ENCODE results near the gene DSCAM. TPM values are rescaled to one million over a fixed set of nuclear protein-coding genes. Genes with fewer than 3 reads are reported as not detected.

Gene DSCAM
- total RNA-seq, 2 experiments from 2014 or later, result not detected

GRCh38 chr21:40531431-40532110 lies 315.4 kb downstream of the DSCAM start:
- intact Hi-C loops (cut with micrococcal nuclease), result no loop called here
- ATAC-seq (no peak), DNase-seq (no peak)
- no peak overlapping the region for H3K4me3 Mint-ChIP-seq
- H3K36me3 Mint-ChIP-seq (ENCODE audit: low read depth), result no peaks in the 10 kb centered on the region
- peaks cover 2% of the 10 kb centered on the region for H3K27me3 Mint-ChIP-seq
- no peak for TF ChIP-seq CTCF (IDR thresholded peaks at IDR 0.05)
- ChIA-PET CTCF (no interaction called here), POLR2A (no interaction called here)
- H3K9me3 Mint-ChIP-seq, result peaks cover 7% of the 10 kb centered on the region
- no peaks in the 10 kb centered on the region for H3K4me1 Mint-ChIP-seq (ENCODE audit: low read depth)
- H3K27ac Mint-ChIP-seq, result no peak overlapping the region

DNA sequence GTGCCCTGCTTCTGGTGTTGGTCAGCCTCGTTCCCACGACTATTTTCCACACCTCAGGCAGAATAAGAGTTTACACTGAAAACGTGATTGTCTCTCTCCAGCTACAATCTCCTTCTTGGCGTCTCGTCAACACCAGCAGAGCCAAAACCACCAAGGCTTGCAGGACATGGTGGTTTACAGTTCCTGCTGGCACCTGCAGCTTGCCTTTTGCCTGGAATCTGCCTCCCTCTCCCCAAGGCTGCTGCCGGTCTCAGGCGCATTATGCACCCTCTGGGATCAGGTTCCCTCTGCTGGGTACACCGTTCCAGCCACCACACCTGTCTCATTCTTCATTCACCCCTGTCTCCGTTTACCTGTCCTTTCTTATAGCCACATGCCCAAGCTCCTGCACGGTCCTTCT lies 315.9 kb downstream of the DSCAM start:
- POLR2A ChIA-PET, result no interaction called here
- Mint-ChIP-seq H3K4me3 (no peak overlapping the region), H3K9me3 (peaks cover 7% of the 10 kb centered on the region), H3K36me3 (ENCODE audit: low read depth) (no peaks in the 10 kb centered on the region), H3K27ac (no peak overlapping the region), H3K4me1 (ENCODE audit: low read depth) (no peaks in the 10 kb centered on the region), H3K27me3 (peaks cover 2% of the 10 kb centered on the region)
- DNase-seq, result no peak
- TF ChIP-seq CTCF (IDR thresholded peaks at IDR 0.05), result no peak
- CTCF ChIA-PET, result no interaction called here
- intact Hi-C loops (cut with micrococcal nuclease), result no loop called here
- ATAC-seq, result no peak

- H3K4me1 Mint-ChIP-seq (ENCODE audit: low read depth), result no peaks in the 10 kb centered on the region
- CTCF ChIA-PET, result no interaction called here
- H3K4me3 Mint-ChIP-seq, result no peak overlapping the region
- peaks cover 1% of the 10 kb centered on the region for H3K9me3 Mint-ChIP-seq
- no peak for DNase-seq
- no peak for ATAC-seq
- POLR2A ChIA-PET, result no interaction called here
- H3K27ac Mint-ChIP-seq, result no peak overlapping the region
- intact Hi-C loops (cut with micrococcal nuclease), result no loop called here
- H3K36me3 Mint-ChIP-seq (ENCODE audit: low read depth), result no peaks in the 10 kb centered on the region
- H3K27me3 Mint-ChIP-seq, result peaks cover 4% of the 10 kb centered on the region
- TF ChIP-seq CTCF (IDR thresholded peaks at IDR 0.05), result no peak
These were observed 329.3 kb downstream of the DSCAM start for GRCh38 chr21:40517646-40518045.

DNA sequence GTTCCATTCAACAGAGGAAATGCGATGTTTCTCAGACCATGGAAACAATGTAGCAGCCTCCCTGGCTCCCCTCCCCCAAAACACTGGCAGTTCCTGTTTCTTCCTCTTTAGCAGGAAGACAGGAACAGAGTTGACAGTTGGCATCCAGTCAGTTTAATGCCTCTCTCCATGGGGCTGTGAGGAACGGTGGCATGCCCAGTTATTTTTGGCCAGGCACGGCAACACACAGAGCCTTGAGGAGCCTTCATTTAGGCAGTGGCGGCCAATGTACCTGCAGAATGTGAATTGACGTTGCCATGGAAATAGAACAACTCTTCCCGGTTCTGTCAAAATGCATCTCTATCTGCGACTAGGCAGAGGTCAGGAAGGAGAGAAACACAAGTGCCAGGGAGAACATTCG lies 330.6 kb downstream of the DSCAM start:
- ChIA-PET CTCF (no interaction called here), POLR2A (no interaction called here)
- H3K4me3 Mint-ChIP-seq, result no peak overlapping the region
- no peaks in the 10 kb centered on the region for H3K4me1 Mint-ChIP-seq (ENCODE audit: low read depth)
- H3K36me3 Mint-ChIP-seq (ENCODE audit: low read depth), result no peaks in the 10 kb centered on the region
- ATAC-seq (no peak), DNase-seq (no peak)
- no peak overlapping the region for H3K27ac Mint-ChIP-seq
- TF ChIP-seq CTCF (IDR thresholded peaks at IDR 0.05), result no peak
- H3K27me3 Mint-ChIP-seq, result peaks cover 4% of the 10 kb centered on the region
- peaks cover 1% of the 10 kb centered on the region for H3K9me3 Mint-ChIP-seq
- intact Hi-C loops (cut with micrococcal nuclease), result no loop called here

GRCh38 chr21:40512590-40512989 lies 334.4 kb downstream of the DSCAM start:
- CTCF ChIA-PET, result interaction anchor here (0.6 kb wide), 1 partner anchor 557 kb away, joined by 3 read pairs; no protein-coding TSS in a partner anchor
- ATAC-seq (no peak), DNase-seq (peak; percentile 18)
- POLR2A ChIA-PET, result no interaction called here
- Mint-ChIP-seq H3K36me3 (ENCODE audit: low read depth) (no peaks in the 10 kb centered on the region), H3K4me3 (no peak overlapping the region), H3K4me1 (ENCODE audit: low read depth) (no peaks in the 10 kb centered on the region), H3K27ac (no peak overlapping the region), H3K27me3 (peaks cover 4% of the 10 kb centered on the region), H3K9me3 (no peaks in the 10 kb centered on the region)
- intact Hi-C loops (cut with micrococcal nuclease), result no loop called here
- peak; percentile 73 for TF ChIP-seq CTCF (IDR thresholded peaks at IDR 0.05)

All from activated CD8-positive, alpha-beta T cell treated with anti-CD3 and anti-CD28 coated beads for 36 hours (primary cell).